HG03064 (cell line): ENCODE measurements around the gene TRPM3.

Experiments
- ATAC-seq: cut with Tn5 transposase; IDR thresholded peaks from one replicate; pipeline ENCODE4 v1.9.1; 2021; ENCODE audit warnings: low read depth; ENCODE audit not compliant: unreplicated experiment

Gene TRPM3

DNA sequence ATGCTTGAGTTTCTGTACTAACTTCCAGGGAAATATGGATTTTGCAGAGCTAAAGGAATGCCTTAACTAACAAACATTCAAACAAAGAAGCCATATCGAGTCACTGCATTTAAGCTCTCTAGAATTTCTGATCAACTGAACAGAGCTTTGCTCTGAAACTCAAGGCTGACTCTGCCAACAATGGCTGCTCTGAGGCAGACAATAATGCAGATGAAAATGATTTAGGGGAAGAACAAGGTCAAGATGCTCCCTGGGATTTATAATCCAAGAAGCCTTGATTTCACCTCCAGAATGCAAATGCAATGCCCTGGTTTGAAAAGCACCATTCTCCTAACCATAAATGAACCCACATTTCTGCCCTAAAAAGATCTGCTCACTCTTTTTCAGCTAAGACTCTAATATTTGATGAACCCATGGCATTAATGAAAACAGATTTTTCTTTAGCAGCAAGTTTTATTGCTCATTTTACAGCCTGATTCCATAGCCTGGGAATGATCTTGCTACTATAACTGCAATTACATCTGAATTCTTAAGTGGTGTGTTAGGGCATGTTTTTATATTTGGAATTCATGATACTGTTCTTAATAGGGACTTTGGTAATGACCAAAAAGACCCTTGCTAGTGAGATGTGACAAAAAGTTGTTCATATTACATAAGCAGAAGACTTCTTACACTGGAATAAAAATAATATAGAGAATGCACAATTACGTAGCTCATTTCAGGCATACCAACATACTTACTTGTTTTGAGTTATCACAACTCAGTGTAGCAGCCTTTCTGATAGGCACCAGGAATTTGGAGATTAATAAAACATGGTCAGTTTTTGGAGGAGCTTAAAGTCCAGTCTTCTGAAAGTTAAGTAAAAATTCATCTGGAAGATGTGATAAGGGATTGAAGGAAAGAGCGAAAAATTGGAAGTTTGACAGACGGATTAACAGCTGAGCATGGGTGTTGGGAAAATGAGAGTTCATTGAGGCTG, 169.4 kb downstream of the TRPM3 start:
- ATAC-seq = no peak

DNA sequence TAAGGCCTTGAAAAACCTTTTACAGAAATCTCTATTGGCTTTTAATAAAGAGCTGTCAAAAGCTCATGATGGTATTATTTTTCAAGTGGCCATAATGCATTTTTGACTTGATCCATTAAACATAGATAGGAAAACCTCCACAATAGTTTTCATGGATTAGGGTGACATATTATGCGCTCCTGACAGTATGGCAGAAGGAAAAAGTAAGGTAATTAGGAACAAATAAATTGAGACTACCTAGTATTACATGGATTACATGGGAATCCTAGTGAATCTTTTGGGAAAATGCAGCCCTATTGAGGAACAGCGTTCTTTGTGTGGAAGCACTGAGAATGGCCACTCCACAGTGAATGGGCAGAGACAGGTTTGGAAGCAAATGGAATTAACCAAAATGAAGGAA, 171.2 kb downstream of the TRPM3 start:
- ATAC-seq = no peak

DNA sequence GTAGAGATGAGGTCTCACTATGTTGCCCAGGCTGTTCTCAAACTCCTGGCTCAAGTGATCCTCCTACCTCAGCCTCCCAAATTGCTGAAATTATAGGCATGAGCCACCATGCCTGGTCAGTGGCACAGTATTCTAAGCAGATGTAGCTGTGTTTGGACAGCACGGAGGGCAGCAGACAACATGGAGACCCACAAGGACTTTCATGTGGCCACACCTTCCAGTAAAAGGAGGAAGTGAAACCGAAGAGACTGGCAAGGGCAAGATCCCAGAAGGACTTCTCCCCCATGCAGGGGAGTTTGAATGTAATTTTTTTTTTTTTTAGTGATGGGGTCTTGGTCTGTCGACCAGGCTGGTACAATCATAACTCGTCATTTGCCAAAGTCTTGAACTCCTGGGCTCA, 172.2 kb downstream of the TRPM3 start:
- ATAC-seq = no peak

DNA sequence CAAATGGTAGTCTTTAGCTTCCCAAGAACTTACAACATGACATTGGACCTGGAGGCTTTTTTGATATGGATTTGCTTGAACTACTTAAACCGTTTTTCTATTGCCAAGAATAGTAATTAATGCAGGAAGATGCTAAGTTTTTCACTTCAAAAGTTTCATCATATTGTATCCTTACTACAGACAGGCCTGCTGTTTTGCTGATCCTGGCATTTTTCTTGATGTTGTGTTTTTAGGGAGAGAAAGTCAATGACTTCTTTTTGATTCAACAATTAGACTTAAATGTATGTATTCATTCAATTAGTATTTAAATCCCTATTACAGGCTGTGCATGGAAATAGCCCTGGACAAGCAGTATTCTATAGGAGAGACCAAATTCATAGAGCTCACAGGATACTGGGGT, 172.7 kb downstream of the TRPM3 start:
- no peak for ATAC-seq

DNA sequence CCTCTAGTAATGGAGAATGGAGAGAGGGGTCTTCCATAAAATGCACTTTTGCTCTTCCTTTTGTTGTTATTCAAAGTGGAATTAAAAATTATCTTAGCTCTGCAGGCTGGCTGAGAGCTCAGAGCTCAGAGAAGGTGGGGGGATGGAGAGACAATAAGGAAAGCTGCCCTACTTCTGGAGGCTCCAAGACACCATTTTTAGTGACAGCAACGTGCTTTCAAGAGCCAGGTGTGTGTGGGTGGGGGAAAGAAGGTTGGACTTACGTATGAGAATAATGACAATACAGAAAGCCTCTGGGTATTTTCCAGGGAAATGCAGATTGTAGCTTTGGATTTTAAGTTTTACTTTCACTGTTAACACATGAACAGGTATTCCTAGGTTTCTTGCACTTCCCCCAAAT, 173.9 kb downstream of the TRPM3 start:
- no peak for ATAC-seq

DNA sequence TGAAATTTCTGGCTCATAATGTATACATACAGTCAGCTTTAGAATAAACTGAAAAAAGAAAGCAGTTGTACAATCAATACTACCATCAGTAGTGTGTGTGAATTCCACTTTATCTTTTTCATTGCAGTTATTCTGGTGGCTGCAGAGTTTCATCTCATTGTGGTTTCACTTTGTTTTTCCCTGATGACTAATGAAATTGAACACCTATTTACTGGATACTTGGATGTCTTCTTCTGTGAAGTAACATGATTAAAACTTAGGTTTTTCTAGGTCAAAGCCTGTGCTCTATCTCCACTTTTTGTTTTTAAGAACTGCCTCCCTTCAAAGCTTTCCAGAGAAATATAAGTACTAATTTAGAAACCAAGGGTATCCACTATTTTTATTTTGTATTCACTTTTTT, 174.3 kb downstream of the TRPM3 start:
- no peak for ATAC-seq

DNA sequence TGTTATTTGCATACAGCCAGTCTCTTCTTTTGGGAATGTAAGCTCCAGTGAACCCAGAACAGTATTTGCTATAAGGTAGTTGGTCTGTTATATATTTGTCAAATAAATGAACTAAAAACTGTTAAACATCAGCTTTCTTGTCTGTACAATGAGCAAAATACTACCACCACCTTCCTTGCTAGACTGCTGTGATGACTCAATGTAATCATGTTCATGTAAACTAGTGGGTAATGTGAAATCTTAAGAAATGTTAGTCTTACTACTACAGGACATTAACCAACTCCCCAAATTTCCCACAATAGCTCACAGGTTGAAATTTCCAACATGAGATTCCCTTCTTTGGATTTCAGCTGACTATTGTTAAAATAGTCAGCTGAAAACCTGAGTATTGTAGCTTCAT, 176.1 kb downstream of the TRPM3 start:
- no peak for ATAC-seq

DNA sequence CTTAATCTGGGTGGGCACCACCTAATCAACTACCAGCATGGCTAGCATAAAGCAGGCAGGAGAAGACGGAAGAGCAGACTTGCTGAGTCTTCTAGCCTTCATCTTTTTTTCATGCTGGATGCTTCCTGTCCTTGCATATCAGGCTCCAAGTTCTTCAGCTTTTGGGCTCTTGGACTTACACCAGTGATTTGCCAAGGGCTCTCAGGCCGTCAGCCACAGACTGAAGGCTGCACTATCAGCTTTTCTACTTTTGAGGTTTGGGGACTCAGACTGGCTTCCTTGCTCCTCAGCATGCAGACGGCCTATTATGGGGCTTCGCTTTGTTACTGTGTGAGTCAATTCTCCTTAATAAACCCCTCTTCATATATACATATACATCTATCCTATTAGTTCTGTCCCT, 180.2 kb downstream of the TRPM3 start:
- no peak for ATAC-seq

DNA sequence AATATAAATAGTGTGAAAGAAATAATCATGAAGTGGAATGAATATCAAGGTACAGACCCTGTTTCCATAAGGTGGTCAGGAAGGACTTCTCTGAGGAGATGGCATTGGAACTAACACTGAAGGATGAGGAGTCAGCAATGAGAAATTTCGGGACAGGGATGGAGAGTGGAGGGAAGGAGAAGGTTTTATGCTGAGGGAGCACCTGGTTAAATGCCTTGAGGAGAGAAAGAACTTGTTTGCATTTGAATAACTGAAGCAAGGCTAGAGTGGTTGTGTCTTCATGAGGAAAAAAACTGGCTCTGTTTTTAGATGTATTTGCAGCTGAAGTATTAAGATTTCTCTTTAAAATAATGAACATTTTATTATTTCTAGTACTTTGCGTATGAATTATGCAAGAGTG, 180.8 kb downstream of the TRPM3 start:
- no peak for ATAC-seq

DNA sequence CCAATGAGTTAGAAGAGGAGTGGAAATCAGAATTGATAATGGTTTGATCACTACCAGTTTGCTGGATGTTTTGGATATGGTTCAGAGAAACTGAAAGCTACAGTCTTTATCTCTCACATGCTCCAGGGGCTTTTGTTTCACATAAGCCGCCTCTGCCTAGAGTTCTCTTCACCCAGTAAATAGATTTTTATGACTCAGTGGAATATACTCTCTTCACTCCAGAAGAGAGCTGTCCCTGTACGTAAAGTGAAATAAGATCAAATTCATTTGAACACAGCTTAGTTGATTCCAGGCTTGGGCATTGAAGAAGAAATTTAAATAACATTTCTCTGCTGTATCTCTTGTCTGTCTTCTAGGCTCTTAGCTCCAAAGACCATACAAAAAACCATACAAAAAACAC, 184.9 kb downstream of the TRPM3 start:
- ATAC-seq = no peak

DNA sequence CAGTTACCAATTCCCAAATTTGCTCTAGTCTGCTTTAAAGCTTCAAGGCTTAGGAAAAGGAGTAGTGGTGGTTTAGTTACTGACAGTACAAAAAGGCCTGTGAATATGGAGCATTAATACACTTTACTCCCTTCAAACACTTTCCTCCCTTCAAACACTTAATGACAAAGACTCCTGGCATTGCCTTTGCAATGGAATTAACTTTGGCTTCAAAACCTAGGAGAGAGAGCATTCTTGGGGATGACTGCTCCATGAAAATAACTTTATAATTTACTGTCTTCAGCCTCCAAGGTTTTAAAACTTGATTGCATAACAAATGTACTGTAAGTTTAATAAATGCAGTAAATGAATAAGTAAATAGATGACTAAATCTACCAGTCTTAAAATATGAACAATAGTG, 185.6 kb downstream of the TRPM3 start:
- ATAC-seq = no peak

DNA sequence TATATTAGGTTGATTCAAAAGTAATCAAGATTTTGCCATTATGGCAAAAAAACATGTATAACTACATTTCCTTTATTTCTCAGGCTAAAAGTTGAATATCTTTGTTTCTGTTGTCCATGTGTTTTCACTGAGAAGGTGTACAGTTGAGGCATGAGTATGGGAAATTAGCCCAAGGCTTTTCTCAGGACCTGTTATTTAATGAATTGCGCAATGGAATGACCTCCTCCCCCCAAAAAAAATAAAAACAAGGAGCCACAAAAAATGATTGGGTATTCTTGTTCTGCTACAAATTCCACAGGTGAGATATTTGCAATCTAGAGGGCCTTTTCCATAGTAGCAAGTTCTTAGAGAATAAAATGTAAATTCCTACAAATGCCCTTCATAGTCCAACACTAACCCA, 186.8 kb downstream of the TRPM3 start:
- ATAC-seq = no peak

DNA sequence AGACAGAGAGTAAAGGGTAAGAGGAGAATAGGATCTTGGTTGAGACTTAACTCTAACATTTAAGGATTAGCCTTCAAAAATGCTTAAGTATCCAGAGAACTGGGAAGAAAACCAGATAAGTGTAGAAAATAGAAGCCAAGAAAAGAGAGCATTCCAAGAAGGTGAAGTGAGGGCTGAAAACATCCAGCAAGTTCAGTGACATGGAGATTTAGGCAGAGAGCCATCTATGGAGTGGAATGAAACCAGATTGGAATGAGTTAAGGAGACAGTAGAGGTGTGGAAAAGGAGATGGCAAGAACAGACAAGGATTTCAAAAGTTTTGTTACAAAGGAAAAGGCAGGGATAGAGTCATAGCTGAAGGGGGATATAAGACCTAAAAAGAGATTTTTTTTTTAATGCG, 188.1 kb downstream of the TRPM3 start:
- no peak for ATAC-seq

DNA sequence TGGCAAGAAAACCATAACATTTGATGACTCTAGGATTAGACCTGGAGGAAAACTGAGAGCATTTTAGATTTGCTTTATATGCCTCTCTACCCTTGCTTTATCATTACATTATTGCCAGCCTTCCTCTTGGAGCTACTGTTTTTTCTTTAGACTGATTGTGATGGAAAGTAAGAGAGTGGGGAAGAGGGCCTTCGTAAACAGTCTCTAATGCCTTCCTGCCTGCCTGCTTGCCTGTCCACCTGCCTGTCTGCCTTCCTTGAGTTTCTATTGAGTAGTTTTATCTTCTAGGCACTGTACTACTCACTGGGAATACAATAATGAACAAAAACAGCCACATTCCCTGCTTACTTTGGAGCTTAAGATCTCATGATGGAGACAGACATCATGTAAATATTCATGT, 189.3 kb downstream of the TRPM3 start:
- no peak for ATAC-seq

DNA sequence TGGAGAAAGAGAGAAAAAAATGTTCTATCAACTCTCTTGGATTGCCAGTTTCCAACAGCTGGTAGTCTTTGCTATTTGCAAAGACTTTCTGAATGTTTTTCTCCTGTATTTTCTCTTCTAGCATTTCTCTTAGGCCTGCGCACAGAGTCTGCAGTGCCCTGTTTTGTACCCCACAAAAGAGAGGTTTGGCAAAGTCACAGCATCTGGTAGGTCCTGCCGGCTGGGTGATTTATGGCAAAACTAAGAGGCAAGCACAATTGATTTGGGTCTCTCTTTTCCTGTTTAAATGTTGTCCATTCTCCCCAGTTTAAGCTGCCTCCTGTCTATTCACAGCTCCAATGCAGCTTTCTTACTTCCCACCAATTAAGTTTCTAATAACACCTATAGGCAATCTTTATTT, 193.9 kb downstream of the TRPM3 start:
- ATAC-seq = no peak

DNA sequence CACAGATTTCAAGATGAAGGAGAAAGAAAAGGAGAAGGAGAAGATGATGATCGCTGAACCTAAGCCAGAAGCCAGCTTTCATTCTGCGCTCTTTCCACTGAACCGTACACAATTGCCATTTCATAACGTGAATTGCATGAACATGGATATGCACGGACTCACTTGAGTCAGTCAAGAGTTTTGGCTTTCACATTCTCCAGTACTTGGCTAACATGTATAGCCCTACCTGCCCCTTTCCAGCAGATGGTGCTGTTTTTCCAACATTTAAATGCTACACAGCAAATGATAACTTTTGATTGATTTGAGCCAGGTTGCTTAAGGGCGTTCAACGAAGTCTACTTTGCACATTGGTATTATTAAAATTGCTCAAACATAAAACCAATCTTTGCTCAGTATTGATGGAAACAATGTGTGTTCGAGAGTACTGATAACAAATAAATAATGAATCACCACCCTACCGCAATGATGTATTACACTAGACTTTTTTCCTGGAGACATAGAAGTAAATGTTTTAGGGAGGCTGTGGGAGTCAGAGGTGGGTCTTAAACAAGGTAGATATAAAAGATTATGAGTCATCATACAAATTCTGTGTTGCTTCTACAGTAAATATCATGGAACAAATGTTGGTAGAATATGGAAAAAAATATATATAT, 196.4 kb downstream of the TRPM3 start:
- peak; percentile 78 for ATAC-seq

DNA sequence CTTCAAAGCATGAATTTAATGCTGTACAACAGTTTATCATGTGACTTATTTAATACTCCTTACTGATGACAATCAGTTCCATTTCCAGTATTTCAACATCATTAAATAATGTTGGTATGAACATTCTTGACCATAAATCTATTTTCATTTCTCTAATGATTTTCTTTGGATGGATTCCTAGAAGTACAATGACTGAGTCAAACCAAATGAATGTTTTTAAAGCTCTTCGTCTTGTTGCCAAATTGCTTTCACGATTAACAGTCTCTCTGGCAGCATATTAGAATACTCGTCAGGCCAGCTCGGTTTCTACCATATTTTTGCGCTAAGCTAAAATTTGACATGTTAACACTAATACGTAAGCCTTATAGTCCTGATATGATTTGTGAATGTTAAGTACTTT, 197.0 kb downstream of the TRPM3 start:
- ATAC-seq = no peak

DNA sequence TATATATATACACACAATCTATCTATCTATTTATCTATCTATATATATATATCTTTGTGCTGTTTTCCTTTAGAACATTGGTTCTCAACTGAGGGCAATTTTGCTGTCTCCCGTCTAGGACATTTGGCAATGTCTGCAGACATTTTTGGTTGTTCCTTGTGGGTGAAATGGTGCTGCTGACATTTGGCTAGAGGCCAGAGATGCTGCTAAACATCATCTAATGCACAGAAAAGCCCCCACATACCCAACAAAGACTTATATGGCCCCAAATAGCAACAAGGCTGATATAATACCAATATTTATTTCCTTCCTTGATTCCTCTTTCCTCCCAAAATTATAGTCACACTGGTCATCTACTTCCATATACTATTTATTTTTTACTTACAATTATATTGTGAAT, 197.5 kb downstream of the TRPM3 start:
- no peak for ATAC-seq

DNA sequence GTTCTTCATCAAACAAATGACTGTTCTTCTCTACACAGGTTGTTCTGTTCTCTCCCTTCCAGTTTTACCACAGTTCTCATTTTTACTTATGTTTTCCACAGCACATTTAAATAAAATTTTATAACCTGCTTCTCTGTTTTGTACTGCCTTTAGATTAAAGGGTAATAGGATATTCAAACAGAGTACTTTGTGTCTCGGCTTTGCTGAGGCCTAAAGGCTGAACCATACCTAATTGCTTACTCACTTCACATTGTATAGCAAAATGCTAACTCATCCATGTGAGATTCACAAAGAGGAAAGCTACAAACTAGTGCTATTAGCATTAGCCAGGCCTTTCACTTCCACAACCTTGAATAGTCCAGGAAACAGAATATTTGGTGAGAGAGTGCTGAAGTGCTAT, 200.3 kb downstream of the TRPM3 start:
- ATAC-seq = no peak

DNA sequence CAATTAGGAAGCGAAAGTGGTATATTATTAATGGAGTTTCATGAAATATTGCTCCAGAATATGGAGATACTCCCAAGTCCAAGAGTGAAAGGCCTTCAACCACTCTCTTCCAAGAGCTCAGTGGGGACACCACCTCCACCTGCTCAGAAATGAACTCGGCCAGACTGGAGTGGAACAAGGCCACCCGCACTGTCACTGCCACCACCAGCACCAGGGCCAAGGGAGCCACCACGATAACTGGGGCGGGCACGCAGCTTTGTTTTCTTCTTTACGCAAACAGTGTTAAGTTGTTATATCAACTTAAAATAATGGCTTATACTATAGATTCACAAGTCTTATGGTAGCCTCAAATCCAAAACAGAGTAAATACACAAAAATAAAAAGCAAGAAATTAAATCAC, 204.1 kb downstream of the TRPM3 start:
- no peak for ATAC-seq

DNA sequence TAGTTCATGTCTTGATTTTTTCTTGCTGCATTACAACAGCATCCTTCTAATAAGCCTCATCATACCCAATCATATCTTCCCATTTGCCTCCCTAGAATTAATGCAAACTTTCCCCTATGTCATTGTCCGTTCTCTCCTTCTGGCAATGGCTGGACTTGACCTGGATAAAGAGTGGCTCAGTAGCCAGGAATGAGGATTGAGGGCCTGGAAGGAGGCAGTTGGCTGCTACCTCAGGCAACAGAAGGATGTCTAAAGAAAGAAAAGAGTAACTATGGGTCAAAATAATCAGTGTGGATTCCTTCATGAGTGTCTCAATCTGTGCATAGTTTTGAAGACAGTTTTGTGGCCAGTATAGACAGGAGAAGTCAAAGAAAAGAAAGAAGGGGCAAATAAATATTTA, 209.6 kb downstream of the TRPM3 start:
- no peak for ATAC-seq

DNA sequence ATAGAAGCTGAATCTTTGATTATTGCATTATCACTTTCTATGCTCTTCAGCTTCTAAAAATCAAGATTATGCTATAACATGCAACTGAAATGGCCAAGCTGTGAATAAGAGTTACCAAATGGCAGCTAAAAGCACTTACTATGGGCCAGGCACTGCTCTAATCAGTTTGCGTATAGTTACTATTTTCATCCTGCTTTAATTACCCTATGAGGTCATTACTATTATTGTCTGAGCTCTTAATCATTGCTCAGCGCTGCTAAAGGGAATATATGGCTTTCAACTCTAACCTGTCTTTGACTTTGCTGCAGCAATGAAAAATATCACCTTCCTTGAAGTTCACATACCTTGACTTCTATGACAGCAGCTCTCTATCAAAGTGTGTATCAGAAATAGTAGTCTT, 210.8 kb downstream of the TRPM3 start:
- ATAC-seq = no peak
